CD4-positive, CD25-positive, alpha-beta regulatory T cell (primary cell): ENCODE results near the gene HOXA4. TPM values are rescaled to one million over a fixed set of nuclear protein-coding genes. Genes with fewer than 3 reads are reported as not detected.

ENCODE experiments used
- ATAC-seq, 2 donors: fragments of 150-1000 bp; cut with Tn5 transposase; one replicate each; pipeline ENCODE4 v1.10.0; 2021; ENCODE audit warnings: low read depth in 2 of 2, moderate number of reproducible peaks in 2 of 2, moderate library complexity in 1 of 2
- DNase-seq, 3 donors: peaks; one replicate each; pipeline versions ENCODE4 v3.0.0 to v3.0.0-alpha.2; 2012 to 2022; ENCODE audit warnings: mixed read lengths in 1 of 3
- H3K27ac ChIP-seq: one replicate; pipeline ENCODE4 v1.7.0; 2013; ENCODE audit warnings: mild to moderate bottlenecking, low read length; ENCODE audit not compliant: insufficient read depth, poor library complexity, severe bottlenecking
- H3K27me3 ChIP-seq: one replicate; pipeline ENCODE4 v1.7.0; 2013; ENCODE audit warnings: low read length; ENCODE audit not compliant: control insufficient read depth, insufficient read depth
- H3K36me3 ChIP-seq: one replicate; pipeline ENCODE4 v1.7.0; 2013; ENCODE audit warnings: mild to moderate bottlenecking, low read length, moderate library complexity; ENCODE audit not compliant: control insufficient read depth, insufficient read depth
- H3K4me1 ChIP-seq: 2 replicates; pipeline ENCODE4 v1.7.0; 2013; ENCODE audit warnings: mild to moderate bottlenecking, low read length; ENCODE audit not compliant: insufficient read depth, control insufficient read depth, poor library complexity, severe bottlenecking
- H3K4me3 ChIP-seq: one replicate; pipeline ENCODE4 v1.7.0; 2013; ENCODE audit warnings: low read depth, mild to moderate bottlenecking, low read length, moderate library complexity
- H3K9me3 ChIP-seq, 2 experiments: 1 replicate in 1 of 2; 2 replicates in 1 of 2; pipeline ENCODE4 v1.7.0; 2013; ENCODE audit warnings: low read length in 2 of 2, mild to moderate bottlenecking in 1 of 2, moderate library complexity in 1 of 2; ENCODE audit not compliant: control insufficient read depth in 2 of 2
- H3K27ac Mint-ChIP-seq, 3 donors: one replicate each; pipeline ENCODE4 v1.8.0; 2020 to 2022; ENCODE audit warnings: mild to moderate bottlenecking in 3 of 3, mixed read lengths in 3 of 3, moderate library complexity in 2 of 3
- H3K27me3 Mint-ChIP-seq: one replicate; pipeline ENCODE4 v1.8.0; 2022; ENCODE audit warnings: mild to moderate bottlenecking, mixed read lengths
- H3K36me3 Mint-ChIP-seq: one replicate; pipeline ENCODE4 v1.8.0; 2020; ENCODE audit warnings: mixed read lengths
- H3K4me1 Mint-ChIP-seq, 4 donors: one replicate each; pipeline ENCODE4 v1.8.0; 2020 to 2022; ENCODE audit warnings: mixed read lengths in 4 of 4, mild to moderate bottlenecking in 1 of 4
- H3K4me3 Mint-ChIP-seq, 4 donors: one replicate each; pipeline ENCODE4 v1.8.0; 2020 to 2022; ENCODE audit warnings: mild to moderate bottlenecking in 4 of 4, mixed read lengths in 4 of 4, moderate library complexity in 3 of 4
- H3K9me3 Mint-ChIP-seq, 7 donors: one replicate each; pipeline ENCODE4 v1.8.0; 2020 to 2022; ENCODE audit warnings: mixed read lengths in 7 of 7, mild to moderate bottlenecking in 3 of 7, moderate library complexity in 2 of 7
- polyA plus RNA-seq, 4 donors: library from polyadenylated mRNA; unstranded; fragments of 300-500 nt; fragmentation: Illumina TruSeq; gene quantifications; one replicate each; pipeline ENCODE4 v1.2.3, GENCODE V29; 2021
- total RNA-seq: library from RNA; stranded (reverse); gene quantifications from one replicate; pipeline ENCODE4 v1.2.3, GENCODE V29; 2022

The HOXA4 gene
- total and polyA plus RNA-seq, 5 donors from 2014 or later, result 0.13 to 0.18 TPM; not detected in 3

DNA sequence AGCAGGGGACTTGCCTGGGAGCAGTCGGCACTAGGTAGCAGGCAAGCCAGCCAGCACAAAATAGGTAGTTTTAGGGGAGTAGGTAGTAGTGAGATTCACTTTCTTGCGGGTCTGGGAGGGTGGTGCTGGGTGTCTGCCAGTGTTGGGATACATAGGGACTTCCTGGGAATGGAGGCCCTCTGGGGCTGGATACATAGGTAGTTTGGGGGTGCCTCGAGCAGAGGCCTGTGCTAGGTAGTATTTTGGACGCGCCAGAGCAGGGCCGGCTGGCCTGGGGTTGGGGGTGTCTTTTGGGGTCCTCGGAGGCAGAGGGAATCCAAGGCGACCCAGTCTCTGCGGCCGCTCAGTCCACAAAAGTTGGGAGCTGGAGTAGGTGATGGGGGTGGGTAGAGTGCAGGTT, 23.8 kb upstream of the HOXA4 start:
- peaks cover 0 to 10% (median 0%) of the 10 kb centered on the region in 7 donors for H3K9me3 Mint-ChIP-seq
- Histone ChIP-seq H3K27me3 (peaks cover 64% of the 10 kb centered on the region), H3K27ac (no peak overlapping the region), H3K4me1 (peaks cover 52% of the 10 kb centered on the region), H3K36me3 (no peaks in the 10 kb centered on the region), H3K9me3 (no peaks in the 10 kb centered on the region), H3K4me3 (no peak overlapping the region)
- peaks cover 3% of the 10 kb centered on the region for H3K36me3 Mint-ChIP-seq
- peaks cover 99% of the 10 kb centered on the region for H3K27me3 Mint-ChIP-seq
- peaks cover 10 to 69% (median 38%) of the 10 kb centered on the region in 4 donors for H3K4me1 Mint-ChIP-seq
- H3K4me3 Mint-ChIP-seq, result peak overlapping the region; percentile 20 to 82 (median 65)
- peak overlapping the region in 1 of 3 donors; percentile 9 for H3K27ac Mint-ChIP-seq
- ATAC-seq (no peak), DNase-seq (no peak)

DNA sequence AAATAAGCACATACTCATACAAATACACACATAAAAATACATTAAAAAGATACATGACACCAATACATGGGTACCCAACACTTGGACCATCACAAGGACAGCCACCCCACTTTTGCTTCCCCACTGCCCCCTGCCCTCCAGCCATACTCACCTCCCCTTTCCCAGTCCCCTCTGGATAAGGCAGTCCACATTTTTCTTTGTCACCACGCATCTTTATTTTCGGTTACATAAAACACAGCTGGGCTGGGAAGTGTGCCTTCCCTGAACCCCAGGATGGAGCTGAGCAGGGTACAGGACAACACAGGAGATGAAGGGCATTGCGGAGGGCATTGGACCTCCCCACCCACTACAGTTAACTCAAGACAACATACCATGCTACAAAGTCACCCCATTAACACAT, 23.0 kb upstream of the HOXA4 start:
- Mint-ChIP-seq H3K36me3 (no peaks in the 10 kb centered on the region), H3K9me3 (peaks cover 0 to 10% (median 0%) of the 10 kb centered on the region in 7 donors), H3K4me1 (peaks cover 10 to 67% (median 38%) of the 10 kb centered on the region in 4 donors), H3K27ac (no peak overlapping the region), H3K4me3 (peak overlapping the region in 1 of 4 donors; percentile 82), H3K27me3 (peaks cover 98% of the 10 kb centered on the region)
- Histone ChIP-seq H3K4me1 (peaks cover 52% of the 10 kb centered on the region), H3K36me3 (no peaks in the 10 kb centered on the region), H3K27me3 (peaks cover 63% of the 10 kb centered on the region), H3K27ac (no peak overlapping the region), H3K4me3 (no peak overlapping the region), H3K9me3 (no peaks in the 10 kb centered on the region)
- DNase-seq, result no peak
- no peak for ATAC-seq

DNA sequence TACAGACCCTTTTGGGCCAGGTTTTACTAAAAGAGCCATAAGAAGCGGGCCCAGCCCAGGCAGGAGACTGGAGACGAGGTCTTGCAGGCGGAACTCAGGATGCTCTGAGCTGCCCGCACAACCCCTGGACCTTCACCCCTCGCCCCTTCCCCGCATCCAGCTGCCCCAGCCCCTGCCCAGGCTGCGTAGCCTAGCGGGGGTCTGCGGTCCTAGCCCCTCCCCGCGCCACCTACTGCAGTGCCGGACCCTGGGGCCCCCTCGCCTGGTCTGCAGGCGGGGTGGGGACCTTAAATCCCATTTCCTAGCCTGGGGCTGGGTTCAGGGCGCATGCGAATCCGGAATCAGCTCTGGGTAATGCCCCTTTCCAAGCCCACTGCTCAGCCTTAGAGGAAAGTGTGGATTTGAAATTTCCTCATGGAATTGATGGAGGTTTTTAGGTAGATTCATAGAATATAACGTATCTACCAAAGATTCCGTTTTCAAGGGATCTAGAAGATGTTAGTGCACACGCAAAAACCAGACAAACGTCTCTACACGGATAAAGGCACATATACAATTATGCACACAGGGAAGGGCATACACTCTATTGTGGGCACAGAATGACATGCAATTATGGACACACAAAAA, 22.4 kb upstream of the HOXA4 start:
- Mint-ChIP-seq H3K27ac (no peak overlapping the region), H3K9me3 (peaks cover 0 to 10% (median 0%) of the 10 kb centered on the region in 7 donors), H3K4me1 (peaks cover 10 to 68% (median 35%) of the 10 kb centered on the region in 4 donors), H3K36me3 (no peaks in the 10 kb centered on the region), H3K27me3 (peaks cover 98% of the 10 kb centered on the region), H3K4me3 (peak overlapping the region in 1 of 4 donors; percentile 82)
- Histone ChIP-seq H3K9me3 (no peaks in the 10 kb centered on the region), H3K27ac (no peak overlapping the region), H3K27me3 (peaks cover 63% of the 10 kb centered on the region), H3K4me1 (peaks cover 54% of the 10 kb centered on the region), H3K4me3 (no peak overlapping the region), H3K36me3 (no peaks in the 10 kb centered on the region)
- no peak for DNase-seq
- no peak for ATAC-seq

GRCh38 chr7:27151931-27152815, 21.6 kb upstream of the HOXA4 start, which contains the start of gene HOXA3:
HOXA3 (minus strand) TSS chr7:27152583; CDS start chr7:27110640, 41,943 bp downstream.
- Mint-ChIP-seq H3K4me1 (peaks cover 10 to 65% (median 29%) of the 10 kb centered on the region in 4 donors), H3K27me3 (peaks cover 98% of the 10 kb centered on the region), H3K36me3 (no peaks in the 10 kb centered on the region), H3K9me3 (peaks cover 0 to 10% (median 0%) of the 10 kb centered on the region in 7 donors), H3K4me3 (peak within 1 kb of the TSS; percentile 81 to 96 (median 84)), H3K27ac (peak within 1 kb of the TSS in 1 of 3 donors; percentile 40)
- ATAC-seq, result no peak
- no peak for DNase-seq
- Histone ChIP-seq H3K9me3 (no peaks in the 10 kb centered on the region), H3K36me3 (no peaks in the 10 kb centered on the region), H3K27me3 (peaks cover 59% of the 10 kb centered on the region), H3K4me1 (peaks cover 55% of the 10 kb centered on the region), H3K4me3 (peak within 1 kb of the TSS; percentile 13), H3K27ac (no peak within 1 kb of the TSS)

DNA sequence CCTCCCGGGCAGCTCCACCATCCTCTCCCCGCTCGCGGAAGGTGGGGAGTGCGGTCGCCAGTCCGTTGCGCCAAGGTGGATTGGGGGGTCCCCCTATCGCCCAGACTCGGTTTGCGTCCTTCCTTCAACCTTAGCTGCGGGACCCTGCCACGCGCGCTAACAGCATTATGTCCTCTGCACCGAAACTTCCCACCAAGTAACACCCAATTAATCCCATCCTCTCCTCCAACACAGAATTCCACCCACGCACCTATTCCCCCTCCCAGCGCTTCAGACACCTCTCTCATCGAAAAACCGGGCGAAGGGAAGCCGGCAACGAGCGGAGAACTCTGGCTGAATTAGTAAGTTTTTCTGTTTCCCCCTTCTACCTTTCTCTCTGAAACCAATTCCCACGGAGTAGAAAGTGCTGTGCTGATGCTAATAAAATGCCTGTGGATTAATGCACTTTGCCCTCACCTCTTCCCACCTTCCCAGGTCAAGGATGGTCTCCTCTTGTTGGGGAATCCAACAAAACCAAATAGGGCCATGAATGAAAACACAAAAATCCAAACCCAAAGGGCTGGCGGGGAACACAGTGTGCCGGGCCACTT, 20.9 kb upstream of the HOXA4 start:
- Histone ChIP-seq H3K36me3 (no peaks in the 10 kb centered on the region), H3K4me1 (peaks cover 52% of the 10 kb centered on the region), H3K27me3 (peaks cover 61% of the 10 kb centered on the region), H3K9me3 (no peaks in the 10 kb centered on the region), H3K27ac (no peak overlapping the region), H3K4me3 (peak overlapping the region; percentile 13)
- DNase-seq, result peak in 1 of 3 donors; percentile 6
- Mint-ChIP-seq H3K27ac (peak overlapping the region in 1 of 3 donors; percentile 40), H3K36me3 (no peaks in the 10 kb centered on the region), H3K4me3 (peak overlapping the region; percentile 46 to 96 (median 83)), H3K4me1 (peaks cover 10 to 63% (median 29%) of the 10 kb centered on the region in 4 donors), H3K9me3 (peaks cover 0 to 10% (median 0%) of the 10 kb centered on the region in 7 donors), H3K27me3 (peaks cover 96% of the 10 kb centered on the region)
- ATAC-seq, result no peak

DNA sequence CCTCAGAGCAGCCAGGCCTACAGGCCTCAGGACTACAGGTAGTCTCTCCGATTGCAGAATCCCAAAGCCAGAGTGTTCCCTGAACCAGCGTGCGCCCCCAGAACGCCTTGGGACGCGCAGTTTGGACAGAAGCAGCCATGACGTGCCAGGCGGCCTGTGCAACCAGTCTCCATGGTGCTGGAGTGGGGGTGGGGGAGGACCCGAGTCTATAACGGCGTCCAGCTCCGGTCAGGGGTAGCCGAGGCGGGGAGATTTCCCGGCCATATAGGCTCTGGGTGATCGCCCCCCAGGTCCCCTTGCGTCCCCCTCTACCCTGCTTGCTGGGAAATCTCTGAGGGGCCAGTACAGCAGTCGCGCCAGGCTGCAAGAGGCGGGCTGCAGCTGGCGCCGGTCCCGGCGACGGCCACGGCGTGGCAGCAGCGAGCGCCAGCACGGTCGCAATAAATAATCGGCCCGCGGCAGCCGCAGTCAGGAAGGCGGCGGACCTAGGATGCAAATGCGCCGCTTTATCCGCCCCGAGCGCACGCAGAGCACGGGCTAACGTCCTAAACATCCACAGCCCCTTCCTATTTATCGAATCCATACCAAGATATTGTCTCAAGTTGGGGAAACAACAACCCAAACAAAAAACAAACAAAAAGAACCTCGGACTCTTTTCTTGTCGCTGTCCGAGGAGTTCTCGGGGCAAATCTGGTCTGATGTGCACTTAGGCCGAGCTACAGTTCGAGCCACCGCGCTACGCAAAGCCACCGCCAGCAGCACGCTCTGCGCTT, 20.2 kb upstream of the HOXA4 start:
- peak; percentile 45 to 75 (median 67) for DNase-seq
- peak; percentile 80 to 84 for ATAC-seq
- peak overlapping the region; percentile 64 for H3K4me3 ChIP-seq
- Mint-ChIP-seq H3K27me3 (peaks cover 95% of the 10 kb centered on the region), H3K36me3 (no peaks in the 10 kb centered on the region), H3K4me3 (peak overlapping the region; percentile 46 to 96 (median 83)), H3K4me1 (peaks cover 10 to 58% (median 29%) of the 10 kb centered on the region in 4 donors), H3K9me3 (peaks cover 0 to 10% (median 0%) of the 10 kb centered on the region in 7 donors), H3K27ac (peak overlapping the region in 1 of 3 donors; percentile 38)
- no peaks in the 10 kb centered on the region for H3K9me3 ChIP-seq
- H3K27ac ChIP-seq, result no peak overlapping the region
- H3K4me1 ChIP-seq, result peaks cover 45% of the 10 kb centered on the region
- H3K36me3 ChIP-seq, result no peaks in the 10 kb centered on the region
- peaks cover 61% of the 10 kb centered on the region for H3K27me3 ChIP-seq
